ENCODE measurements around the gene SUGCT.

DNA sequence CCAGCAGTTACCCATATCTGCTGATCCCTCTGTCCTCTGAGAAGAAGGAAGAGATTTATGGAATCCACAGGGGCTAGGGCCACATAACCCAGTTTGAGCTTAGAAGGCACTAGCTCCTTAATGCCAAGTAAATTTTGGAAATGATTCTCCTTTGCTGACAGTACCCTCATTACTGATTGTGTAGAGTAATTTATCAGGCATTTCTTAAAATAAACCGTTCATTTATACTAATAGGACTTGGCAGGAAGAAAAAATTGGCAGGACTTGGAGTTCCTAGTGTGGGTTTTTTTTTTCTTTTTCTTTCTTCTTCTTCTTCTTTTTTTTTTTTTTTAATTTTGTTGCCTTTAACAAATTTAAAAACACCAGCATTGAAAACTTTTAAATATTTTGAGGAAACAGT lies 645.7 kb downstream of the SUGCT start:
- TF ChIP-seq, protein P1, sequence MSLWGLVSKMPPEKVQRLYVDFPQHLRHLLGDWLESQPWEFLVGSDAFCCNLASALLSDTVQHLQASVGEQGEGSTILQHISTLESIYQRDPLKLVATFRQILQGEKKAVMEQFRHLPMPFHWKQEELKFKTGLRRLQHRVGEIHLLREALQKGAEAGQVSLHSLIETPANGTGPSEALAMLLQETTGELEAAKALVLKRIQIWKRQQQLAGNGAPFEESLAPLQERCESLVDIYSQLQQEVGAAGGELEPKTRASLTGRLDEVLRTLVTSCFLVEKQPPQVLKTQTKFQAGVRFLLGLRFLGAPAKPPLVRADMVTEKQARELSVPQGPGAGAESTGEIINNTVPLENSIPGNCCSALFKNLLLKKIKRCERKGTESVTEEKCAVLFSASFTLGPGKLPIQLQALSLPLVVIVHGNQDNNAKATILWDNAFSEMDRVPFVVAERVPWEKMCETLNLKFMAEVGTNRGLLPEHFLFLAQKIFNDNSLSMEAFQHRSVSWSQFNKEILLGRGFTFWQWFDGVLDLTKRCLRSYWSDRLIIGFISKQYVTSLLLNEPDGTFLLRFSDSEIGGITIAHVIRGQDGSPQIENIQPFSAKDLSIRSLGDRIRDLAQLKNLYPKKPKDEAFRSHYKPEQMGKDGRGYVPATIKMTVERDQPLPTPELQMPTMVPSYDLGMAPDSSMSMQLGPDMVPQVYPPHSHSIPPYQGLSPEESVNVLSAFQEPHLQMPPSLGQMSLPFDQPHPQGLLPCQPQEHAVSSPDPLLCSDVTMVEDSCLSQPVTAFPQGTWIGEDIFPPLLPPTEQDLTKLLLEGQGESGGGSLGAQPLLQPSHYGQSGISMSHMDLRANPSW (CRISPR knock-in tag; conservative IDR thresholded peaks at IDR 0.05; ENCODE audit: low read depth) = no peak
- TF ChIP-seq ZNF138 (CRISPR knock-in tag; conservative IDR thresholded peaks at IDR 0.05) (no peak), TCF7 (CRISPR knock-in tag; IDR thresholded peaks at IDR 0.05; ENCODE audit: low read depth) (no peak), CTCF (IDR thresholded peaks at IDR 0.05) (no peak), ZSCAN18 (CRISPR knock-in tag; IDR thresholded peaks at IDR 0.05) (no peak), FOXJ3 (CRISPR knock-in tag; IDR thresholded peaks at IDR 0.05; ENCODE audit: borderline replicate concordance) (no peak), ELF4 (CRISPR knock-in tag; IDR thresholded peaks at IDR 0.05; ENCODE audit: low read depth) (no peak)
